Measurements from ENCODE around the gene COL9A2. TPM values are rescaled to one million over a fixed set of nuclear protein-coding genes. Genes with fewer than 3 reads are reported as not detected.

The COL9A2 gene
- total RNA-seq, 2 donors from 2014 or later, result 0.59 to 1.2 TPM

GRCh38 chr1:40255231-40255630, 61.9 kb downstream of the COL9A2 start:
- peaks cover 0 to 36% of the 10 kb centered on the region in 2 donors for H3K4me1 ChIP-seq
- no peak overlapping the region for H3K27ac ChIP-seq
- TF ChIP-seq CTCF (IDR thresholded peaks at IDR 0.05), result no peak
- H3K9me3 ChIP-seq, result no peaks in the 10 kb centered on the region
- H3K36me3 ChIP-seq, result peaks cover 4% of the 10 kb centered on the region
- no peak for DNase-seq (ENCODE audit: low spot score)
- no peaks in the 10 kb centered on the region for H3K27me3 ChIP-seq
- H3K4me3 ChIP-seq, result no peak overlapping the region

- Histone ChIP-seq H3K4me3 (no peak overlapping the region), H3K4me1 (peaks cover 0 to 18% of the 10 kb centered on the region in 2 donors), H3K9me3 (no peaks in the 10 kb centered on the region), H3K27ac (no peak overlapping the region), H3K27me3 (no peaks in the 10 kb centered on the region), H3K36me3 (no peaks in the 10 kb centered on the region)
- DNase-seq (ENCODE audit: low spot score), result no peak
- no peak for TF ChIP-seq CTCF (IDR thresholded peaks at IDR 0.05)
These were observed 64.5 kb downstream of the COL9A2 start for GRCh38 chr1:40252601-40253000.

GRCh38 chr1:40251456-40251855, 65.6 kb downstream of the COL9A2 start:
- no peaks in the 10 kb centered on the region for H3K27me3 ChIP-seq
- no peak overlapping the region for H3K4me3 ChIP-seq
- no peaks in the 10 kb centered on the region for H3K9me3 ChIP-seq
- no peak for TF ChIP-seq CTCF (IDR thresholded peaks at IDR 0.05)
- peaks cover 0 to 12% of the 10 kb centered on the region in 2 donors for H3K4me1 ChIP-seq
- no peak overlapping the region for H3K27ac ChIP-seq
- DNase-seq (ENCODE audit: low spot score), result no peak
- no peaks in the 10 kb centered on the region for H3K36me3 ChIP-seq

Other genes starting within 250 kb of the COL9A2 start
- 10 to 100 TPM; 30.0 to 34.6 TPM for gene PPT1, start 220.0 kb downstream of the COL9A2 start, total RNA-seq
- 10 to 100 TPM; 11.4 to 12.6 TPM for gene RLF, start 155.9 kb downstream of the COL9A2 start, total RNA-seq
- gene TMCO2, start 69.3 kb downstream of the COL9A2 start, total RNA-seq, result not detected
- gene ZMPSTE24, start 59.0 kb downstream of the COL9A2 start, total RNA-seq, result 10 to 100 TPM; 23.8 to 43.2 TPM
- gene SMAP2, start 56.4 kb upstream of the COL9A2 start, total RNA-seq, result 10 to 100 TPM; 19.8 to 20.8 TPM
- gene ZFP69B, start 133.2 kb upstream of the COL9A2 start, total RNA-seq, result under 1 TPM; 0.52 to 0.59 TPM
- 1 to 10 TPM; 1.6 to 2.0 TPM for gene ZFP69, start 160.0 kb upstream of the COL9A2 start, total RNA-seq
- gene EXO5, start 191.5 kb upstream of the COL9A2 start, total RNA-seq, result 1 to 10 TPM; 4.6 to 4.7 TPM
- gene ZNF684, start 214.4 kb upstream of the COL9A2 start, total RNA-seq, result 1 to 10 TPM; 3.4 to 9.7 TPM